Endothelial cell of umbilical vein (primary cell): ENCODE data around the gene GLYATL1.

ENCODE experiments used
- EZH2 ChIP-seq: IDR thresholded peaks from 2 replicates; pipeline ENCODE4 v1.6.1; 2012; ENCODE audit warnings: borderline replicate concordance, low read depth, mild to moderate bottlenecking, moderate library complexity, low read length, inconsistent platforms; ENCODE audit not compliant: severe bottlenecking
- POLR2AphosphoS5 ChIP-seq: IDR thresholded peaks from 2 replicates; pipeline ENCODE4 v1.6.1; 2012; ENCODE audit warnings: low read depth, mild to moderate bottlenecking, control low read depth, low read length, moderate library complexity; ENCODE audit not compliant: insufficient read depth
- TF ChIP-seq, protein P1 (sequence below), 2 donors: IDR thresholded peaks; 1 replicate in 1 of 2; 2 replicates in 1 of 2; pipeline ENCODE4 v1.5.1; 2011; ENCODE audit warnings: low read length in 2 of 2, mild to moderate bottlenecking in 2 of 2, moderate library complexity in 2 of 2, control low read depth in 1 of 2, inconsistent platforms in 1 of 2, low read depth in 1 of 2; ENCODE audit not compliant: insufficient read depth in 1 of 2; ENCODE audit errors: extremely low read depth in 1 of 2

DNA sequence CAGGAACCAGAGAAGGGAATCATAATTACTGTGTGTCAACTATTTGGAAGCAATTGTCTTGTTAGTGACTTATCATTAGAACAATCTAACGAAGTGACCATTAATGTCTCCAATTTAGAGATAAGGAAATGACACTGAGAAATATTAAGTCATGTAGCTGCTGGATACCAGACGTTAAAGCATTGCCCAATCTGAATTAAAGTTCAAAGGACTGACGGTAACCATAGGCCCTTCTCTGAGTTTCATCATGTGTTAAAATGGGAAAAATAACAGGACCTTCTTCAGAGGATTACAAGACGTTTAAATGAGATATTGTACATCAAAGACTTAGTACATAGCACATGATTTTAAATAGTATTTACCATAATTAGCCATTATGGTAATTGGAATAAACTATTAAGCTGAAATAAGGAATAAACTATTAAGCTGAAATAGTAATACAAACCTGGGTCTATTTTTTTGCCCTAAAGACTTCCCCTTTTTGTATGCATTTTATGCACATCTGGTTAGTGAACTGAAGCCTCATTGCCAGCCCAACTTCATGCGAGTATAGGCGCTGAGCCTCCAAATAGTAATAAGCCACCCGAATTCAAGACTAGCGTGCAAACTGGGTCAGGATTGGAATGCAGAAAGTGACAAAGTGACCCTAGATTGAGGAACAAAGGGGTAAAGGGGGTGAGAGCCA is 41.0 kb downstream of the GLYATL1 start:
- TF ChIP-seq, protein P1, sequence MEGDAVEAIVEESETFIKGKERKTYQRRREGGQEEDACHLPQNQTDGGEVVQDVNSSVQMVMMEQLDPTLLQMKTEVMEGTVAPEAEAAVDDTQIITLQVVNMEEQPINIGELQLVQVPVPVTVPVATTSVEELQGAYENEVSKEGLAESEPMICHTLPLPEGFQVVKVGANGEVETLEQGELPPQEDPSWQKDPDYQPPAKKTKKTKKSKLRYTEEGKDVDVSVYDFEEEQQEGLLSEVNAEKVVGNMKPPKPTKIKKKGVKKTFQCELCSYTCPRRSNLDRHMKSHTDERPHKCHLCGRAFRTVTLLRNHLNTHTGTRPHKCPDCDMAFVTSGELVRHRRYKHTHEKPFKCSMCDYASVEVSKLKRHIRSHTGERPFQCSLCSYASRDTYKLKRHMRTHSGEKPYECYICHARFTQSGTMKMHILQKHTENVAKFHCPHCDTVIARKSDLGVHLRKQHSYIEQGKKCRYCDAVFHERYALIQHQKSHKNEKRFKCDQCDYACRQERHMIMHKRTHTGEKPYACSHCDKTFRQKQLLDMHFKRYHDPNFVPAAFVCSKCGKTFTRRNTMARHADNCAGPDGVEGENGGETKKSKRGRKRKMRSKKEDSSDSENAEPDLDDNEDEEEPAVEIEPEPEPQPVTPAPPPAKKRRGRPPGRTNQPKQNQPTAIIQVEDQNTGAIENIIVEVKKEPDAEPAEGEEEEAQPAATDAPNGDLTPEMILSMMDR (IDR thresholded peaks at IDR 0.05; ENCODE audit: extremely low read depth in 1 of 2, insufficient read depth in 1 of 2, low read depth in 1 of 2, low read length in 2 of 2), result no peak
- TF ChIP-seq EZH2 (no peak), POLR2AphosphoS5 (no peak)
